GM21619 (cell line): ENCODE measurements around the gene ARID3A.

Experiments used
- ATAC-seq: cut with Tn5 transposase; IDR thresholded peaks from one replicate; pipeline ENCODE4 v1.9.1; 2021; ENCODE audit not compliant: unreplicated experiment

Gene ARID3A

GRCh38 chr19:1000591-1001537, 75.0 kb downstream of the ARID3A start:
- ATAC-seq, result no peak

GRCh38 chr19:1001538-1002166, 75.8 kb downstream of the ARID3A start:
- ATAC-seq, result no peak

- no peak for ATAC-seq
Measured at GRCh38 chr19:1002600-1002999, 76.8 kb downstream of the ARID3A start.

GRCh38 chr19:1003283-1003682, 77.4 kb downstream of the ARID3A start:
- no peak for ATAC-seq

- no peak for ATAC-seq
Measured at GRCh38 chr19:1004204-1004802, 78.5 kb downstream of the ARID3A start.

- ATAC-seq, result no peak
Measured at GRCh38 chr19:1004803-1005664, 79.2 kb downstream of the ARID3A start.

GRCh38 chr19:1006711-1007398, 81.0 kb downstream of the ARID3A start:
- ATAC-seq, result no peak

GRCh38 chr19:1007399-1008251, 81.8 kb downstream of the ARID3A start:
- ATAC-seq, result no peak

- no peak for ATAC-seq
Measured at GRCh38 chr19:1008268-1009040, 82.6 kb downstream of the ARID3A start.

- ATAC-seq, result no peak
Measured at GRCh38 chr19:1009041-1009980, 83.5 kb downstream of the ARID3A start.

GRCh38 chr19:1009981-1010538, 84.2 kb downstream of the ARID3A start:
- no peak for ATAC-seq

GRCh38 chr19:1010586-1011510, 85.0 kb downstream of the ARID3A start:
- ATAC-seq, result no peak

- no peak for ATAC-seq
Measured at GRCh38 chr19:1011831-1012333, 86.0 kb downstream of the ARID3A start.

GRCh38 chr19:1012334-1012733, 86.5 kb downstream of the ARID3A start:
- ATAC-seq, result no peak

GRCh38 chr19:1013218-1013617, 87.4 kb downstream of the ARID3A start:
- no peak for ATAC-seq
